GM13977 (cell line): ENCODE results near the gene PCDH9.

Experiments used
- DNase-seq: peaks from one replicate; pipeline ENCODE4 v3.0.0; 2012; ENCODE audit warnings: low spot score
- in situ Hi-C: fragments of 300-500 bp; cut with MboI; formaldehyde crosslinking; loops from one replicate; pipeline ENCODE4 v1.12.0; 2022; ENCODE audit warnings: low sequenced_read_pairs, low pct_unique_long_range_greater_than_20kb, mixed read lengths, inconsistent platforms; ENCODE audit not compliant: unreplicated experiment
- TF ChIP-seq, protein P1 (sequence below): IDR thresholded peaks from 2 replicates; pipeline ENCODE4 v1.5.1; 2012; ENCODE audit warnings: mild to moderate bottlenecking, control low read depth; ENCODE audit not compliant: insufficient read depth; ENCODE audit errors: extremely low read depth, missing control alignments

PCDH9 gene

DNA sequence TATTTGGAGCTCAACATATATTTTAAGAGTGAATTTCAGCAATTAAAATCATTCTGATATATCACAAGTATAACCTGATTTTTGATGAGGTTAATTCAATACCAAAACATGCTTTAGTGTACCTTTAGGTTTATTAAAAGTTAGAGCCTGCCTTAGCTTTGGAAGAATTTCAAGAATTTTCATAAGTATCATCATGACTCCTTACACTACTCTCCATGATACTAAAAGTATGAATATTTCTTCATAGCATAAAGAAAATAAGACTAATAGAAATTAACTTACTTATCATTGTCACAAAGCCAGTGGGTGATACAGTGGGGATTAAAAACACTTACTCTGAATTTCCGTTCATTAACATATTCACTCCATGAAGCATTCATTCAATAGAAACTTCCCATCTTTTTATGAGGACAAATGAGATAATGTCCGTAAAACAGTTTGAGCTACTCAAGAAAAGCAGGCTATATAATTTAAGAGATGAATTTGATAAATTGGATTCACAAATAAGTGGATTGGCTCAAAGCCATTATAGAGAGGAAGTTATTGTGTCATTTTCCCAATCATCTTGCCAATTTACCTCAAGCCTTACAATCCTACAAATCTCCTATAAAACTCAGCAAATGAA is 214.0 kb downstream of the PCDH9 start:
- TF ChIP-seq, protein P1, sequence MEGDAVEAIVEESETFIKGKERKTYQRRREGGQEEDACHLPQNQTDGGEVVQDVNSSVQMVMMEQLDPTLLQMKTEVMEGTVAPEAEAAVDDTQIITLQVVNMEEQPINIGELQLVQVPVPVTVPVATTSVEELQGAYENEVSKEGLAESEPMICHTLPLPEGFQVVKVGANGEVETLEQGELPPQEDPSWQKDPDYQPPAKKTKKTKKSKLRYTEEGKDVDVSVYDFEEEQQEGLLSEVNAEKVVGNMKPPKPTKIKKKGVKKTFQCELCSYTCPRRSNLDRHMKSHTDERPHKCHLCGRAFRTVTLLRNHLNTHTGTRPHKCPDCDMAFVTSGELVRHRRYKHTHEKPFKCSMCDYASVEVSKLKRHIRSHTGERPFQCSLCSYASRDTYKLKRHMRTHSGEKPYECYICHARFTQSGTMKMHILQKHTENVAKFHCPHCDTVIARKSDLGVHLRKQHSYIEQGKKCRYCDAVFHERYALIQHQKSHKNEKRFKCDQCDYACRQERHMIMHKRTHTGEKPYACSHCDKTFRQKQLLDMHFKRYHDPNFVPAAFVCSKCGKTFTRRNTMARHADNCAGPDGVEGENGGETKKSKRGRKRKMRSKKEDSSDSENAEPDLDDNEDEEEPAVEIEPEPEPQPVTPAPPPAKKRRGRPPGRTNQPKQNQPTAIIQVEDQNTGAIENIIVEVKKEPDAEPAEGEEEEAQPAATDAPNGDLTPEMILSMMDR = no peak
- DNase-seq = no peak
- in situ Hi-C loops = no loop called here

DNA sequence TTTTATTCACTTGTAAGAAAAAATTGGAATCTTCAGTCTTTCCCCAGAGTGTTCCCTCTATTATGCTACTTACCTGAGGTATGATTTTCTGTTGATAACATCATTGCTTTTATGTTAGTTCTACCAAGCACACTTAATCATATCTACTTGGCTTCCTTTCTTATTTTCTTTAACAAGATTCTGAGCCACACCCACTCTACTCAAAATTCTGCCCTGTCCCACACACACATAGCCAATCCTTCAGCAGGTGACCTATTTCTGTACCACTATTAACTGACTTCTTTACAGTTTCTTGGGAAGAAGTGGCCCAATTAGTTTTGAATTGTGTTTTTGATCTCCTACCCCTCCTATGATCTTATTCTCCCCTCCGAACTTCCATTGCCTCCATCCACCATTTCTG is 215.7 kb downstream of the PCDH9 start:
- in situ Hi-C loops = no loop called here
- no peak for DNase-seq

DNA sequence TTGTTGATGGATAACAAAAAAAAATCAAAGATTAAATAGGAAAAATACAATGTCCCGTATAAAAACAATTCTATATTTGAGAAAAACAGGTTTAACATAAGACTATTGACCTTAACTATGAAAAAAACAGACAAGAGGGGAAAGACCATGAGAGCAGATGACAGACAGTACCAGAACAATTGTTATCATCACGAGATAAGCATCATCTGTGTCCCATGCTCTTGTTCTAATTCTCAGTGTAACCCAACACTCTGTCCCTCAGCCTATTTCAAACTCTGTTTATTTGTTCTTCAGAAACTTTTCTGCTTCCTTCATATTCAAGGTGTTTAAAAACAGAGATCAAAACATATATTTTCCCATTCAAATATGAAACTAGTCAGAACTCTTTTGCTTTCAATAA is 216.4 kb downstream of the PCDH9 start:
- DNase-seq = no peak
- TF ChIP-seq, protein P1 = no peak
- in situ Hi-C loops = no loop called here

More for the DNA sequence above, 215.7 kb downstream of the PCDH9 start:
- TF ChIP-seq, protein P1 = no peak

DNA sequence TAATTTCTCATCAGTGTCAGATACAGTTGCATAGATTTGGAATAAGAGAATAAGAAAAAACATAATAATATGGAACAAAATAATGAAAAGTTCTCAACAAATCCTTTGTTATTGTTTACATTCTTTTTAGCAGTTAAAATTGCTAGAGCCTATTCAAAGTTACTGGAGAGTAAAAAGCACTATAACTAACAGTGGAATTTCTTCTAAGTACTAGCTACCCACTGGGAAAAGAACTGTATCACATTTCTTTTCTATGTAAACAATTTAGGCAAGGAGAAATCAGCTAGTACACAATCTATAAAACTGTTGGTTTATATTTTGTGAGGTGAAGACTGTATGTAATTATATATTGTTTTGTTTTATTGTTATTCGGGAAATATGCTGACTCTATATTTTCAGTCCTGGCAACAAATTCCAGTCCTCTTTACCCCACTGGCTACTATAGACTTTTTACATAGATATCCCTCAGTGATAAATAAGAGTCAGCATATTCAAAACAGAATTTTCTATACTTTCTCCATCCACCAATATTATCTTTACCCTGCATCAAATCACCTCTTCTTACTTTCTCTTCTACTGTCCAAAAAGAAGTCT is 222.0 kb downstream of the PCDH9 start:
- in situ Hi-C loops = no loop called here
- no peak for DNase-seq
- TF ChIP-seq, protein P1 = no peak

DNA sequence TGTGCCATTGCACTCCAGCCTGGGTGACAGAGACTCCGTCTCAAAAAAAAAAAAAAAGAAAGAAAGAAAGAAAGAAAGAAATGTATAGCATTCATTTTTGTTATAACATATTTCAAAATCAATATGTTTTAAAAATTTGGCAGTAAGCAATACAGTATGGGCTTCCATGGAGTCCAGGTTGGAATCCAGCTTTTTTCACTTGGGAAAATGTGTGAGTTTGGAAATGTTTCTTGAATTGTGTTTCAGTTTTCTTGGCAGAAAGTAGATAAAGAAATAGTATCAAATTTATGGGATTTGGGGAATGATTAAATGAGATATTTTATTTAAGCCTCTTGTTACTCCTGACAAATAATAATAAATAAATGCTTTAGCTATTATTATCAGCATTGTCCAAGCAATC is 225.6 kb downstream of the PCDH9 start:
- no peak for DNase-seq
- TF ChIP-seq, protein P1 = no peak
- in situ Hi-C loops = no loop called here

DNA sequence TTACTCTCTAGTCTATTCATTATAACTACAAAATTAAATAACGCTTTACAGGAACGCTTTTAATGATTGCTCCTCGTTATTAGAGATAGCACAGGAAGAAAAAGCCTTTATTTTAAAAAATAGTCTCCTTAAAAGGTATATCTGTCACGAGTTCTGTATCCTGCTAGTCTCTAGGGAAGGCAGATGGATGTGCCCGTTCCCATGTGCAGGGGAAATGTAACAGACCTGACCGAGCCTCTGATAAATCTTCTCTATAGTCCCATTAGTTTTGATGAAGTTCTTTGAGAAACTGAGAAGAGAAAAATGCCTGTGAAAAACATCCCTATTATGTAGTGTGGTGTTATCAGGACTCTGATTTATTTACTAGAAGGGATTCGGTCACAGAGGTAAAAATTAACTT is 226.4 kb downstream of the PCDH9 start:
- TF ChIP-seq, protein P1 = no peak
- in situ Hi-C loops = no loop called here
- no peak for DNase-seq
